GM19099 (cell line): ENCODE measurements around the gene LRBA.

Experiments
- POLR2A ChIP-seq: IDR thresholded peaks from 3 replicates; pipeline ENCODE4 v1.6.1; 2011; ENCODE audit warnings: low read depth; ENCODE audit not compliant: insufficient read length; ENCODE audit errors: extremely low read depth

Gene LRBA

GRCh38 chr4:151014521-151015458 lies at the start of gene LRBA:
TSS of gene LRBA (minus strand) at chr4:151015284. CDS start at chr4:151014642, 642 bp downstream.
- no peak for TF ChIP-seq POLR2A

- no peak for TF ChIP-seq POLR2A
These were observed 40.5 kb upstream of the LRBA start for GRCh38 chr4:151055539-151055938.

GRCh38 chr4:151052785-151053184 lies 37.7 kb upstream of the LRBA start:
- TF ChIP-seq POLR2A = no peak

GRCh38 chr4:151049430-151049884 lies 34.4 kb upstream of the LRBA start:
- no peak for TF ChIP-seq POLR2A

- no peak for TF ChIP-seq POLR2A
These were observed 33.8 kb upstream of the LRBA start for GRCh38 chr4:151048913-151049312.

- no peak for TF ChIP-seq POLR2A
These were observed 31.5 kb upstream of the LRBA start for GRCh38 chr4:151046609-151047008.

GRCh38 chr4:151045907-151046306 lies 30.8 kb upstream of the LRBA start:
- no peak for TF ChIP-seq POLR2A

GRCh38 chr4:151043803-151044515 lies 28.9 kb upstream of the LRBA start:
- no peak for TF ChIP-seq POLR2A

- no peak for TF ChIP-seq POLR2A
These were observed 24.6 kb upstream of the LRBA start for GRCh38 chr4:151039733-151040132.

GRCh38 chr4:151038452-151039157 lies 23.5 kb upstream of the LRBA start:
- TF ChIP-seq POLR2A = no peak

- no peak for TF ChIP-seq POLR2A
These were observed 20.8 kb upstream of the LRBA start for GRCh38 chr4:151035911-151036310.

GRCh38 chr4:151035328-151035727 lies 20.2 kb upstream of the LRBA start:
- TF ChIP-seq POLR2A = no peak

- no peak for TF ChIP-seq POLR2A
These were observed 19.7 kb upstream of the LRBA start for GRCh38 chr4:151034829-151035228.

GRCh38 chr4:151031831-151032605 lies 16.9 kb upstream of the LRBA start:
- TF ChIP-seq POLR2A = no peak

- TF ChIP-seq POLR2A = no peak
These were observed 14.5 kb upstream of the LRBA start for GRCh38 chr4:151029537-151029936.

GRCh38 chr4:151025759-151026158 lies 10.7 kb upstream of the LRBA start:
- TF ChIP-seq POLR2A = no peak
